Lower leg skin (tissue), 3 donors: Measurements from ENCODE around the gene PRDM4.

Source experiments
- CTCF ChIP-seq, 3 donors: fragments of 450-650 bp; IDR thresholded peaks; one replicate each; pipeline ENCODE4 v1.5.1; 2016; ENCODE audit warnings: antibody characterized with exemption in 3 of 3, mild to moderate bottlenecking in 3 of 3, moderate library complexity in 2 of 3
- POLR2A ChIP-seq, 2 donors: fragments of 450-650 bp; IDR thresholded peaks; one replicate each; pipeline ENCODE4 v1.6.1; 2016 to 2017; ENCODE audit warnings: antibody characterized with exemption in 2 of 2, mild to moderate bottlenecking in 1 of 2, moderate library complexity in 1 of 2

GRCh38 chr12:107735763-107736162, 25.2 kb downstream of the PRDM4 start:
- TF ChIP-seq CTCF (IDR thresholded peaks at IDR 0.05): no peak
- no peak for TF ChIP-seq POLR2A (IDR thresholded peaks at IDR 0.05)
